ENCODE results near the gene STAC2. TPM values are rescaled to one million over a fixed set of nuclear protein-coding genes. Genes with fewer than 3 reads are reported as not detected.

STAC2 gene
- total and polyA plus RNA-seq, 9 of the 15 experiments (the other 6 are each of a cell fraction or from before 2014, with no cell fraction given), result not detected

GRCh38 chr17:39217734-39218369, 7.9 kb downstream of the STAC2 start:
- 10% methylated on average over 16 of the region's 24 CpGs for WGBS (ENCODE audit: insufficient coverage, low coverage, missing lambda C conversion rate)
- no peak overlapping the region for H3K4me3 ChIP-seq
- no peaks in the 10 kb centered on the region for H3K9me3 ChIP-seq (replicated peaks; ENCODE audit: control insufficient read depth, insufficient read depth, low read depth, low read length)
- H3K4me1 ChIP-seq (replicated peaks in 1 of 2; ENCODE audit: control insufficient read depth in 2 of 2, insufficient read depth in 2 of 2, low read length in 2 of 2), result peaks cover 0 to 6% of the 10 kb centered on the region in 2 experiments; a peak in 2 of 5 replicates
- no peaks in the 10 kb centered on the region for H3K36me3 ChIP-seq (ENCODE audit: control insufficient read depth, insufficient read depth, low read length)
- no peak overlapping the region for H3K27ac ChIP-seq (ENCODE audit: extremely low read depth, low read depth, low read length)
- ATAC-seq (no peak), FAIRE-seq (no peak), DNase-seq (ENCODE audit: extremely low read depth in 1 of 4, low spot score in 3 of 4) (no peak)
- no peak overlapping the region for H3K9ac ChIP-seq (ENCODE audit: insufficient read depth in 1 of 2, low read depth in 2 of 2, low read length in 2 of 2)
- no peak overlapping the region for H2AFZ ChIP-seq (ENCODE audit: low read depth, low read length)
- ChIA-PET POLR2A (interaction anchor here (0.6 to 1.2 kb wide), 4 partner anchors 12 to 130 kb away, joined by 3 read pairs; partner anchors contain the start of gene RPL19), CTCF (ENCODE audit: low intra/inter-chr PET ratio) (no interaction called here)
- no TSS peak for BruUV-seq (replicated peaks)
- in situ Hi-C loops (cut with MboI), result no loop called here
- H3K79me2 ChIP-seq (ENCODE audit: control insufficient read depth, insufficient read depth, low read length), result no peaks in the 10 kb centered on the region
- H3K4me2 ChIP-seq (ENCODE audit: insufficient read depth, low read length), result no peak overlapping the region
- intact Hi-C loops (cut with micrococcal nuclease), result no loop called here
- no peaks in the 10 kb centered on the region for H3K9me1 ChIP-seq (ENCODE audit: control insufficient read depth, insufficient read depth, low read length)
- TF ChIP-seq CEBPG (CRISPR knock-in tag; IDR thresholded peaks at IDR 0.05) (no peak), CEBPG (tag; conservative IDR thresholded peaks at IDR 0.05 in 1 of 2, IDR thresholded peaks at IDR 0.05 in 1 of 2) (0 out of 4 replicates have a peak, but pooled peaks of 1 of the 2 experiments have one; percentile 36), RBM34 (IDR thresholded peaks at IDR 0.05; ENCODE audit: borderline replicate concordance, insufficient read depth, low read length) (no peak), ATF2 (CRISPR knock-in tag; IDR thresholded peaks at IDR 0.05) (no peak)
- H4K20me1 ChIP-seq (replicated peaks; ENCODE audit: control insufficient read depth, insufficient read depth, low read length), result no peaks in the 10 kb centered on the region
- H3K27me3 ChIP-seq (ENCODE audit: control insufficient read depth in 2 of 2, insufficient read depth in 2 of 2, low read length in 2 of 2), result peaks cover 11 to 52% of the 10 kb centered on the region in 2 experiments; a peak in 4 of 5 replicates

All from K562 (cell line).